Vein endothelial cell (primary cell): ENCODE results near the gene USP51. TPM values are rescaled to one million over a fixed set of nuclear protein-coding genes. Genes with fewer than 3 reads are reported as not detected.

Experiments used
- small RNA-seq: library from RNA; depleted of rRNA; stranded (forward); fragments of <200 nt; gene quantifications from one replicate; pipeline ENCODE3, GENCODE V24; 2012
- total RNA-seq: library from RNA; depleted of rRNA; stranded (reverse); fragments of >200 nt; gene quantifications from 2 replicates; pipeline ENCODE4 v1.2.3, GENCODE V29; 2012

The USP51 gene
- total RNA-seq, result 1.7 and 2.0 TPM in 2 replicates

GRCh38 chrX:55489314-55490009 is at the start of gene USP51:
TSS of gene USP51 (minus strand) at chrX:55489848. CDS start at chrX:55488939, 909 bp downstream.

GRCh38 chrX:55451990-55452832 is 37.4 kb downstream of the USP51 start, which contains the start of gene MAGEH1:
TSS of gene MAGEH1 (plus strand) at chrX:55452127. CDS start at chrX:55452375, 248 bp downstream.

Small RNA genes lying within 50 kb of the gene (small RNA-seq; reads per million reads assigned to genes)
- gene MIR4536-2, result not detected

Other genes with a start within 250 kb of the USP51 start
- not detected in 2 replicates for gene PAGE3, start 224.9 kb downstream of the USP51 start, total RNA-seq
- 26.6 and 33.3 TPM in 2 replicates for gene MAGEH1, start 37.7 kb downstream of the USP51 start, total RNA-seq
- not detected in 2 replicates for gene FOXR2, start 133.6 kb upstream of the USP51 start, total RNA-seq
- 20.6 and 23.1 TPM in 2 replicates for gene RRAGB, start 227.9 kb upstream of the USP51 start, total RNA-seq